Globus pallidus (tissue), 1 donor: ENCODE measurements around the gene MAP1LC3A.
A peak's percentile ranks its signal among the peaks of the same experiment; 100 is the strongest.

Experiments used
- DNase-seq: peaks from one replicate; pipeline ENCODE4 v3.0.0-alpha.2; 2015; ENCODE audit warnings: low spot score

MAP1LC3A gene

GRCh38 chr20:34575756-34576155 lies 17.2 kb downstream of the MAP1LC3A start:
- no peak for DNase-seq

- no peak for DNase-seq
These were observed 18.5 kb downstream of the MAP1LC3A start for GRCh38 chr20:34577061-34577460.

GRCh38 chr20:34578025-34578424 lies 19.5 kb downstream of the MAP1LC3A start:
- no peak for DNase-seq

- DNase-seq = peak; percentile 49
These were observed 20.0 kb downstream of the MAP1LC3A start for GRCh38 chr20:34578521-34578920.

GRCh38 chr20:34579191-34579978 lies 20.9 kb downstream of the MAP1LC3A start:
- DNase-seq = peak; percentile 92

GRCh38 chr20:34579979-34580940 lies 21.7 kb downstream of the MAP1LC3A start:
- DNase-seq = peak; percentile 41

- DNase-seq = peak; percentile 79
These were observed 23.0 kb downstream of the MAP1LC3A start for GRCh38 chr20:34581341-34582184.

- DNase-seq = no peak
These were observed 23.7 kb downstream of the MAP1LC3A start for GRCh38 chr20:34582221-34582620.

GRCh38 chr20:34582911-34583310 lies 24.4 kb downstream of the MAP1LC3A start:
- no peak for DNase-seq

- no peak for DNase-seq
These were observed 25.0 kb downstream of the MAP1LC3A start for GRCh38 chr20:34583544-34583943.

- no peak for DNase-seq
These were observed 26.5 kb downstream of the MAP1LC3A start for GRCh38 chr20:34585019-34585418.

- DNase-seq = no peak
These were observed 28.1 kb downstream of the MAP1LC3A start for GRCh38 chr20:34586488-34587163.

- no peak for DNase-seq
These were observed 37.1 kb downstream of the MAP1LC3A start for GRCh38 chr20:34595377-34596184.

- no peak for DNase-seq
These were observed 42.6 kb downstream of the MAP1LC3A start for GRCh38 chr20:34600892-34601653.

- DNase-seq = no peak
These were observed 46.7 kb downstream of the MAP1LC3A start for GRCh38 chr20:34604980-34605788.

- no peak for DNase-seq
These were observed 48.5 kb downstream of the MAP1LC3A start for GRCh38 chr20:34607066-34607465.
